GM12872 (cell line): Measurements from ENCODE around the gene EOLA1.

Source experiments
- CTCF ChIP-seq: IDR thresholded peaks from 3 replicates; pipeline ENCODE4 v1.5.1; 2011; ENCODE audit warnings: low read depth, mild to moderate bottlenecking, low read length, moderate library complexity; ENCODE audit not compliant: insufficient read depth

EOLA1 gene

GRCh38 chrX:149518236-149518635 is 22.6 kb upstream of the EOLA1 start:
- TF ChIP-seq CTCF: no peak

GRCh38 chrX:149521438-149521837 is 19.4 kb upstream of the EOLA1 start:
- TF ChIP-seq CTCF: no peak

GRCh38 chrX:149522916-149523315 is 17.9 kb upstream of the EOLA1 start:
- TF ChIP-seq CTCF: no peak

GRCh38 chrX:149527705-149528104 is 13.1 kb upstream of the EOLA1 start:
- peak; percentile 62 for TF ChIP-seq CTCF

- no peak for TF ChIP-seq CTCF
These were observed 12.4 kb upstream of the EOLA1 start for GRCh38 chrX:149528381-149528780.

GRCh38 chrX:149531599-149531998 is 9.2 kb upstream of the EOLA1 start:
- TF ChIP-seq CTCF: no peak

- TF ChIP-seq CTCF: no peak
These were observed 1.3 kb upstream of the EOLA1 start for GRCh38 chrX:149539283-149540130.
